ENCODE measurements around the gene TSPAN32.

The TSPAN32 gene

GRCh38 chr11:2271327-2272227, 30.2 kb upstream of the TSPAN32 start:
- H3K4me3 ChIP-seq (ENCODE audit: low read length in 2 of 2), result no peak overlapping the region
- no peaks in the 10 kb centered on the region for H3K9me3 ChIP-seq (replicated peaks in 1 of 2; ENCODE audit: control insufficient read depth in 2 of 2, insufficient read depth in 1 of 2, low read depth in 1 of 2, low read length in 2 of 2)
- H3K4me1 ChIP-seq (ENCODE audit: control insufficient read depth in 2 of 2, insufficient read depth in 1 of 2, low read depth in 1 of 2, low read length in 2 of 2), result peaks cover 0 to 7% of the 10 kb centered on the region in 2 donors

DNA sequence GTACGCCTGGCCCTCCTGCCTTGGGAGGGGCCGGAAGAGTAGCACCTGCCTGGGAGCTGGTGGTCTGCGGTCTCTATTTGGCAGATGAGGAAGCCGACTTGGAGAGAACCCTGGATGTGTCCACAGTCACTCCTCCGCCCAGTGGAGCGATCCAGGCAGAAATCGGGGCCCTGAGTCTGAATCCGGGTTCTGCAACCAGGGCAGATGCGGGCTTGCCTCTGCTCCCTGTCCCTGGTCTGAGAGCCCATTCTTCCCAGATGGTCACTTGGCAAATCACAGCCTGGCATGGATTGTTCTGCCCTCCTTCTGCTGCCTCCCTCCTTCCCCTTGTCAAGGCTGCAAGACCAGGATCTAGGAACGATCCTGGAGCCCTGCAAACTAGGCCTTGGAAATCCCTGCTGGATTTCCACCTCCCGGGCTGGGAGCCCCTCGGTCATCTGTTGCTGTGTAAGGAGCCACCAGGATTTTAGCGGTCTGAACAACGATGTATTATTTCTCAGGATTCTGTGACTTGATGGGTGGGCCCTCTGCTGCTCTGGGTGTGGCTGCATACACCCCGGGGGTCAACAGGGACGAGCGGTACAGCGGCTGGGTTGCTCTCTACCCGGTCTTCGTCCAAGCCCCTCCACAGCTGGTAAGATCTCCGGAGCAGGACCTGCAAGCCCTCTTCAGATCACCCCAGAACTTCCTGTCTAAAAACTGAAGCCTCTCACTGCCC, 29.4 kb upstream of the TSPAN32 start:
- Histone ChIP-seq H3K9ac (ENCODE audit: low read depth, low read length, poor library complexity) (no peak overlapping the region), H2BK12ac (ENCODE audit: low read length) (no peak overlapping the region), H2BK15ac (ENCODE audit: low read length) (peak overlapping the region; percentile 21), H2AK5ac (ENCODE audit: low read depth, low read length) (peak overlapping the region; percentile 35), H3K27ac (replicated peaks; ENCODE audit: low read length) (no peak overlapping the region), H3K23ac (ENCODE audit: low read depth, low read length, poor library complexity) (peak overlapping the region; percentile 80), H2AFZ (ENCODE audit: low read length) (no peak overlapping the region), H3K4ac (ENCODE audit: low read length) (peak overlapping the region; percentile 32), H3K27me3 (ENCODE audit: control insufficient read depth in 3 of 3, insufficient read depth in 3 of 3, low read depth in 1 of 3, low read length in 3 of 3) (peaks cover 43 to 80% (median 73%) of the 10 kb centered on the region in 3 experiments), H3K9me3 (replicated peaks in 1 of 2; ENCODE audit: control insufficient read depth in 2 of 2, insufficient read depth in 1 of 2, low read depth in 1 of 2, low read length in 2 of 2) (no peaks in the 10 kb centered on the region), H2BK5ac (ENCODE audit: low read length) (no peak overlapping the region), H3K4me3 (ENCODE audit: low read length in 2 of 2) (no peak overlapping the region), H3K36me3 (replicated peaks in 1 of 2; ENCODE audit: control insufficient read depth in 2 of 2, insufficient read depth in 2 of 2, low read length in 2 of 2) (no peaks in the 10 kb centered on the region), H4K91ac (ENCODE audit: low read depth, low read length, poor library complexity) (no peak overlapping the region), H2BK120ac (ENCODE audit: low read depth, low read length) (no peak overlapping the region), H4K8ac (ENCODE audit: low read depth, low read length) (no peak overlapping the region), H3K18ac (ENCODE audit: low read length) (no peak overlapping the region), H3K4me1 (ENCODE audit: control insufficient read depth in 2 of 2, insufficient read depth in 1 of 2, low read depth in 1 of 2, low read length in 2 of 2) (peaks cover 0 to 7% of the 10 kb centered on the region in 2 donors), H3K4me2 (ENCODE audit: insufficient read depth, low read length, poor library complexity, severe bottlenecking) (no peak overlapping the region), H3K14ac (ENCODE audit: low read length) (no peak overlapping the region), H3K79me1 (ENCODE audit: low read depth, low read length) (peaks cover 4% of the 10 kb centered on the region)
- no CpG with 5 or more reads among the region's 21 CpGs for WGBS, 2 donors (ENCODE audit: extremely low coverage in 2 of 2, insufficient read length in 2 of 2, insufficient replicate concordance in 1 of 2)
- DNase-seq (ENCODE audit: low spot score), result no peak

More at GRCh38 chr11:2271327-2272227, 30.2 kb upstream of the TSPAN32 start:
- Histone ChIP-seq H2BK15ac (ENCODE audit: low read length) (peak overlapping the region; percentile 21), H3K36me3 (replicated peaks in 1 of 2; ENCODE audit: control insufficient read depth in 2 of 2, insufficient read depth in 2 of 2, low read length in 2 of 2) (no peaks in the 10 kb centered on the region), H3K4me2 (ENCODE audit: insufficient read depth, low read length, poor library complexity, severe bottlenecking) (peak overlapping the region; percentile 3), H3K27ac (replicated peaks; ENCODE audit: low read length) (no peak overlapping the region), H2AFZ (ENCODE audit: low read length) (no peak overlapping the region), H3K27me3 (ENCODE audit: control insufficient read depth in 3 of 3, insufficient read depth in 3 of 3, low read depth in 1 of 3, low read length in 3 of 3) (peaks cover 43 to 82% (median 77%) of the 10 kb centered on the region in 3 experiments), H2BK5ac (ENCODE audit: low read length) (no peak overlapping the region), H3K23ac (ENCODE audit: low read depth, low read length, poor library complexity) (peak overlapping the region; percentile 90), H2BK120ac (ENCODE audit: low read depth, low read length) (no peak overlapping the region), H3K18ac (ENCODE audit: low read length) (peak overlapping the region; percentile 65), H3K79me1 (ENCODE audit: low read depth, low read length) (peaks cover 4% of the 10 kb centered on the region), H4K91ac (ENCODE audit: low read depth, low read length, poor library complexity) (no peak overlapping the region), H4K8ac (ENCODE audit: low read depth, low read length) (no peak overlapping the region), H3K9ac (ENCODE audit: low read depth, low read length, poor library complexity) (no peak overlapping the region), H3K14ac (ENCODE audit: low read length) (no peak overlapping the region), H3K4ac (ENCODE audit: low read length) (peak overlapping the region; percentile 32), H2BK12ac (ENCODE audit: low read length) (peak overlapping the region; percentile 30), H2AK5ac (ENCODE audit: low read depth, low read length) (peak overlapping the region; percentile 60)
- no CpG with 5 or more reads among the region's 45 CpGs for WGBS, 2 donors (ENCODE audit: extremely low coverage in 2 of 2, insufficient read length in 2 of 2, insufficient replicate concordance in 1 of 2)
- DNase-seq (ENCODE audit: low spot score), result no peak

- Histone ChIP-seq H3K79me1 (ENCODE audit: low read depth, low read length) (peaks cover 4% of the 10 kb centered on the region), H3K14ac (ENCODE audit: low read length) (no peak overlapping the region), H3K27me3 (ENCODE audit: control insufficient read depth in 3 of 3, insufficient read depth in 3 of 3, low read depth in 1 of 3, low read length in 3 of 3) (peaks cover 41 to 75% (median 67%) of the 10 kb centered on the region in 3 experiments), H3K4me3 (ENCODE audit: low read length in 2 of 2) (no peak overlapping the region), H3K27ac (replicated peaks; ENCODE audit: low read length) (no peak overlapping the region), H3K4me2 (ENCODE audit: insufficient read depth, low read length, poor library complexity, severe bottlenecking) (no peak overlapping the region), H3K4me1 (ENCODE audit: control insufficient read depth in 2 of 2, insufficient read depth in 1 of 2, low read depth in 1 of 2, low read length in 2 of 2) (peaks cover 0 to 7% of the 10 kb centered on the region in 2 donors), H4K91ac (ENCODE audit: low read depth, low read length, poor library complexity) (no peak overlapping the region), H3K9me3 (replicated peaks in 1 of 2; ENCODE audit: control insufficient read depth in 2 of 2, insufficient read depth in 1 of 2, low read depth in 1 of 2, low read length in 2 of 2) (no peaks in the 10 kb centered on the region), H3K9ac (ENCODE audit: low read depth, low read length, poor library complexity) (no peak overlapping the region), H4K8ac (ENCODE audit: low read depth, low read length) (no peak overlapping the region), H2BK15ac (ENCODE audit: low read length) (no peak overlapping the region), H2AFZ (ENCODE audit: low read length) (no peak overlapping the region), H2BK5ac (ENCODE audit: low read length) (no peak overlapping the region), H3K23ac (ENCODE audit: low read depth, low read length, poor library complexity) (peak overlapping the region; percentile 80), H3K36me3 (replicated peaks in 1 of 2; ENCODE audit: control insufficient read depth in 2 of 2, insufficient read depth in 2 of 2, low read length in 2 of 2) (no peaks in the 10 kb centered on the region), H3K4ac (ENCODE audit: low read length) (no peak overlapping the region), H3K18ac (ENCODE audit: low read length) (peak overlapping the region; percentile 8), H2BK120ac (ENCODE audit: low read depth, low read length) (no peak overlapping the region), H2AK5ac (ENCODE audit: low read depth, low read length) (no peak overlapping the region), H2BK12ac (ENCODE audit: low read length) (no peak overlapping the region)
- WGBS, 2 donors (ENCODE audit: extremely low coverage in 2 of 2, insufficient read length in 2 of 2, insufficient replicate concordance in 1 of 2), result no CpG with 5 or more reads among the region's 7 CpGs
- DNase-seq (ENCODE audit: low spot score), result no peak
These were observed 28.9 kb upstream of the TSPAN32 start for GRCh38 chr11:2272946-2273280.

DNA sequence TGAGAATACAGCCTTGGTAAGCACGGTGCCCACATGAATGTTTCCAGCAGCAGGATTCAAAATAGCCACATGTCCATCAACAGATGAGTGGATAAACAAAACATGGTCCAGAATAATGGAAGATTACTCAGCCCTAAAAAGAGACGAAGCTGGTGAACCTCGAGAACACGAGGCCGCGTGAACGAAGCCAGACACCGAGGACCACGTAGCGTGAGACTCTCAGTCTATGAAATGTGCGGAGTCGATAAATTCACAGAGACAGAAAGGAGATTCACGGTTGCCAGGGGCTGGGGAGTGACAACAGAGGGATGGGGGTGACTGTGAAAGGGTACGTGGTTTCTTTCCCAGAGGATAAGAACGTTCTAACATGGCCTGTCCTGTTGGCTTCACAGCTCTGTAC, 28.5 kb upstream of the TSPAN32 start:
- no peak overlapping the region for H3K4me2 ChIP-seq (ENCODE audit: insufficient read depth, low read length, poor library complexity, severe bottlenecking)

More for the DNA sequence above, 28.5 kb upstream of the TSPAN32 start:
- Histone ChIP-seq H3K14ac (ENCODE audit: low read length) (no peak overlapping the region), H3K27me3 (ENCODE audit: control insufficient read depth in 3 of 3, insufficient read depth in 3 of 3, low read depth in 1 of 3, low read length in 3 of 3) (peaks cover 38 to 74% (median 63%) of the 10 kb centered on the region in 3 experiments), H3K4me3 (ENCODE audit: low read length in 2 of 2) (no peak overlapping the region), H3K4me1 (ENCODE audit: control insufficient read depth in 2 of 2, insufficient read depth in 1 of 2, low read depth in 1 of 2, low read length in 2 of 2) (peaks cover 0 to 7% of the 10 kb centered on the region in 2 donors), H3K9ac (ENCODE audit: low read depth, low read length, poor library complexity) (peak overlapping the region; percentile 7), H3K27ac (replicated peaks; ENCODE audit: low read length) (no peak overlapping the region), H3K79me1 (ENCODE audit: low read depth, low read length) (no peaks in the 10 kb centered on the region), H2BK12ac (ENCODE audit: low read length) (no peak overlapping the region), H3K36me3 (replicated peaks in 1 of 2; ENCODE audit: control insufficient read depth in 2 of 2, insufficient read depth in 2 of 2, low read length in 2 of 2) (no peaks in the 10 kb centered on the region), H2BK120ac (ENCODE audit: low read depth, low read length) (no peak overlapping the region), H3K18ac (ENCODE audit: low read length) (no peak overlapping the region), H4K8ac (ENCODE audit: low read depth, low read length) (no peak overlapping the region), H3K4ac (ENCODE audit: low read length) (no peak overlapping the region), H2BK15ac (ENCODE audit: low read length) (no peak overlapping the region), H2AK5ac (ENCODE audit: low read depth, low read length) (no peak overlapping the region), H3K9me3 (replicated peaks in 1 of 2; ENCODE audit: control insufficient read depth in 2 of 2, insufficient read depth in 1 of 2, low read depth in 1 of 2, low read length in 2 of 2) (no peaks in the 10 kb centered on the region), H2AFZ (ENCODE audit: low read length) (no peak overlapping the region), H3K23ac (ENCODE audit: low read depth, low read length, poor library complexity) (no peak overlapping the region), H2BK5ac (ENCODE audit: low read length) (no peak overlapping the region), H4K91ac (ENCODE audit: low read depth, low read length, poor library complexity) (no peak overlapping the region)
- DNase-seq (ENCODE audit: low spot score), result no peak
- WGBS, 2 donors (ENCODE audit: extremely low coverage in 2 of 2, insufficient read length in 2 of 2, insufficient replicate concordance in 1 of 2), result no CpG with 5 or more reads among the region's 15 CpGs
